ENCODE measurements around the gene ARSG.

DNA sequence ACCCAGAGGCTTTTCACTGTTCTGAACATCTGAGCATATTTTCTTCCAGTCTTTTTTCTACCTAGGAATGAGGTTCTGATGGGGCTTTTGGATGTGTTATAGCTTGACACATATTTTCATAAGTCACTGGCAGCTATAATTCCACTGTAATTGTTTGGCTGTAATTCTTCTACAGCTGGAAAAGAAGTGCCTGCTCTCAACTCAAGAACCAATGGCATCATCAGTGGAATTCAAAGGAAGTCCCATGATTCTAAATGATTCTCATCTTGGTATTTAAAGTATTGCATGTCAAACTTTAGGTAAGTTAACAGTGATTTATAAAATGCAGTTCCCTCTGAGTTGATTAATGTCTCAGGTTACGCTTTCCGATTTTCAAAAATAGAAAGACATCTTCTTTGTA lies 149.2 kb downstream of the ARSG start:
- TF ChIP-seq CTCF (IDR thresholded peaks at IDR 0.05; ENCODE audit: extremely low read depth in 1 of 2, insufficient read depth in 1 of 2, low read depth in 1 of 2, low read length in 2 of 2) (no peak), POLR2AphosphoS5 (IDR thresholded peaks at IDR 0.05; ENCODE audit: insufficient read depth, low read depth, low read length) (no peak), POLR2A (IDR thresholded peaks at IDR 0.05; ENCODE audit: low read depth, low read length) (no peak)
